ENCODE data around the gene DVL2. TPM values are rescaled to one million over a fixed set of nuclear protein-coding genes. Genes with fewer than 3 reads are reported as not detected.
"Not testable (repeated sequence)": the region's sequence is repeated elsewhere in the genome, so short reads cannot be mapped to it uniquely, and the experiment has no call there.

The DVL2 gene
- total RNA-seq, 1 experiment from 2014 or later = 41.3 TPM

- ChIA-PET CTCF (interaction anchor here (0.7 kb wide), 1 partner anchor 19 kb away, joined by 3 read pairs; no protein-coding TSS in a partner anchor), POLR2A (no interaction called here)
- no peaks in the 10 kb centered on the region for H3K36me3 ChIP-seq (ENCODE audit: control insufficient read depth, insufficient read depth, low read length)
- intact Hi-C loops (cut with micrococcal nuclease; ENCODE audit: unreplicated experiment) = no loop called here
- H3K4me3 Mint-ChIP-seq (ENCODE audit: unreplicated experiment) = peak overlapping the region; percentile 44
- BruUV-seq (replicated peaks) = no TSS peak
- H3K9me3 ChIP-seq = no peaks in the 10 kb centered on the region
- H3K4me3 ChIP-seq (ENCODE audit: low read depth, low read length) = no peak overlapping the region
- H3K27me3 ChIP-seq (replicated peaks; ENCODE audit: control insufficient read depth, insufficient read depth, low read length) = no peaks in the 10 kb centered on the region
- TF ChIP-seq, protein P1, sequence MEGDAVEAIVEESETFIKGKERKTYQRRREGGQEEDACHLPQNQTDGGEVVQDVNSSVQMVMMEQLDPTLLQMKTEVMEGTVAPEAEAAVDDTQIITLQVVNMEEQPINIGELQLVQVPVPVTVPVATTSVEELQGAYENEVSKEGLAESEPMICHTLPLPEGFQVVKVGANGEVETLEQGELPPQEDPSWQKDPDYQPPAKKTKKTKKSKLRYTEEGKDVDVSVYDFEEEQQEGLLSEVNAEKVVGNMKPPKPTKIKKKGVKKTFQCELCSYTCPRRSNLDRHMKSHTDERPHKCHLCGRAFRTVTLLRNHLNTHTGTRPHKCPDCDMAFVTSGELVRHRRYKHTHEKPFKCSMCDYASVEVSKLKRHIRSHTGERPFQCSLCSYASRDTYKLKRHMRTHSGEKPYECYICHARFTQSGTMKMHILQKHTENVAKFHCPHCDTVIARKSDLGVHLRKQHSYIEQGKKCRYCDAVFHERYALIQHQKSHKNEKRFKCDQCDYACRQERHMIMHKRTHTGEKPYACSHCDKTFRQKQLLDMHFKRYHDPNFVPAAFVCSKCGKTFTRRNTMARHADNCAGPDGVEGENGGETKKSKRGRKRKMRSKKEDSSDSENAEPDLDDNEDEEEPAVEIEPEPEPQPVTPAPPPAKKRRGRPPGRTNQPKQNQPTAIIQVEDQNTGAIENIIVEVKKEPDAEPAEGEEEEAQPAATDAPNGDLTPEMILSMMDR (IDR thresholded peaks at IDR 0.05; ENCODE audit: insufficient read depth in 1 of 2, low read depth in 1 of 2, low read length in 1 of 2, severe bottlenecking in 1 of 2, unreplicated experiment in 1 of 2) = no peak
- peaks cover 50% of the 10 kb centered on the region for H3K36me3 Mint-ChIP-seq (ENCODE audit: insufficient read depth, unreplicated experiment)
- H3K4me1 Mint-ChIP-seq (ENCODE audit: low read depth, unreplicated experiment) = peaks cover 11% of the 10 kb centered on the region
- H3K4me1 ChIP-seq = no peaks in the 10 kb centered on the region
- no peaks in the 10 kb centered on the region for H3K27me3 Mint-ChIP-seq (ENCODE audit: insufficient read depth, unreplicated experiment)
- H3K27ac Mint-ChIP-seq (ENCODE audit: unreplicated experiment) = no peak overlapping the region
- H3K9me3 Mint-ChIP-seq (ENCODE audit: unreplicated experiment) = no peaks in the 10 kb centered on the region
- DNase-seq = no peak
Observed at GRCh38 chr17:7248796-7249195, 14.5 kb upstream of the DVL2 start.

- H3K27me3 ChIP-seq (replicated peaks; ENCODE audit: control insufficient read depth, insufficient read depth, low read length) = no peaks in the 10 kb centered on the region
- Mint-ChIP-seq H3K4me1 (ENCODE audit: low read depth, unreplicated experiment) (no peaks in the 10 kb centered on the region), H3K27ac (ENCODE audit: unreplicated experiment) (no peak overlapping the region), H3K27me3 (ENCODE audit: insufficient read depth, unreplicated experiment) (peaks cover 3% of the 10 kb centered on the region), H3K36me3 (ENCODE audit: insufficient read depth, unreplicated experiment) (peaks cover 49% of the 10 kb centered on the region), H3K9me3 (ENCODE audit: unreplicated experiment) (no peaks in the 10 kb centered on the region), H3K4me3 (ENCODE audit: unreplicated experiment) (no peak overlapping the region)
- TF ChIP-seq, protein P1 (IDR thresholded peaks at IDR 0.05; ENCODE audit: insufficient read depth in 1 of 2, low read depth in 1 of 2, low read length in 1 of 2, severe bottlenecking in 1 of 2, unreplicated experiment in 1 of 2) = no peak
- H3K9me3 ChIP-seq = no peaks in the 10 kb centered on the region
- no peak overlapping the region for H3K4me3 ChIP-seq (ENCODE audit: low read depth, low read length)
- ChIA-PET POLR2A (no interaction called here), CTCF (no interaction called here)
- intact Hi-C loops (cut with micrococcal nuclease; ENCODE audit: unreplicated experiment) = no loop called here
- H3K36me3 ChIP-seq (ENCODE audit: control insufficient read depth, insufficient read depth, low read length) = no peaks in the 10 kb centered on the region
- no TSS peak for BruUV-seq (replicated peaks)
- no peaks in the 10 kb centered on the region for H3K4me1 ChIP-seq
- no peak for DNase-seq
Observed at GRCh38 chr17:7246779-7247178, 12.5 kb upstream of the DVL2 start.

DNA sequence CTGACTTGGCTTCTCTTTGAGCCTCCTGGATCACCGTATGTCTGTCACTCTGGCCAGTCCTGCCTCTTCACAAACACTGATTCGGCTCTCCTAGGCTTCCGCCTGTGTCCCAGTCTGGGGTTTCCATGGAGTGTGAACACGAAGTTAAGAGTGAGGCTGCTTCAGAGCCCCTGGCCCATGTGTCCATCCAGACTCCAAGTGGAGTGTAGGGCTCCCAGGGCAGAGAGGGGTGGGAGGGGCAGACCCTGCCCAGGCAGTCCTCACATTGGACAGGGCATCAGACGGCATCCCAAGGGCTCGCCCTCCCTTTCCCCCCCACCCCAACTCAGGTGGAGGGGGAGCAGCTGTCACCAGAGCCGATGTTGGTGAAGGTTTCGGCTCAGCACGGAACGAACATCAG lies 9.5 kb upstream of the DVL2 start:
- Mint-ChIP-seq H3K36me3 (ENCODE audit: insufficient read depth, unreplicated experiment) (peaks cover 54% of the 10 kb centered on the region), H3K4me1 (ENCODE audit: low read depth, unreplicated experiment) (peaks cover 14% of the 10 kb centered on the region)
- H3K36me3 ChIP-seq (ENCODE audit: control insufficient read depth, insufficient read depth, low read length); H3K27me3 ChIP-seq (replicated peaks; ENCODE audit: control insufficient read depth, insufficient read depth, low read length); H3K9me3 ChIP-seq; H3K27ac Mint-ChIP-seq (ENCODE audit: unreplicated experiment); H3K27me3 Mint-ChIP-seq (ENCODE audit: insufficient read depth, unreplicated experiment); DNase-seq; H3K4me3 ChIP-seq (ENCODE audit: low read depth, low read length); H3K4me3 Mint-ChIP-seq (ENCODE audit: unreplicated experiment); H3K9me3 Mint-ChIP-seq (ENCODE audit: unreplicated experiment); intact Hi-C loops (cut with micrococcal nuclease; ENCODE audit: unreplicated experiment); POLR2A ChIA-PET; BruUV-seq (replicated peaks); H3K4me1 ChIP-seq: not testable (repeated sequence)
- CTCF ChIA-PET = interaction anchor here (0.6 kb wide), 1 partner anchor 61 kb away, joined by 5 read pairs; no protein-coding TSS in a partner anchor

- no peak for DNase-seq
- intact Hi-C loops (cut with micrococcal nuclease; ENCODE audit: unreplicated experiment) = no loop called here
- Histone ChIP-seq H3K4me3 (ENCODE audit: low read depth, low read length) (peak overlapping the region; percentile 84), H3K4me1 (peaks cover 6% of the 10 kb centered on the region; the same call in 1 of the 2 replicates), H3K36me3 (ENCODE audit: control insufficient read depth, insufficient read depth, low read length) (no peaks in the 10 kb centered on the region), H3K27me3 (replicated peaks; ENCODE audit: control insufficient read depth, insufficient read depth, low read length) (no peaks in the 10 kb centered on the region), H3K9me3 (no peaks in the 10 kb centered on the region)
- peak overlapping the region; percentile 96 for H3K27ac Mint-ChIP-seq (ENCODE audit: unreplicated experiment)
- ChIA-PET CTCF (interaction anchor here (0.6 to 1.3 kb wide), 2 partner anchors 23 to 62 kb away, joined by 5 read pairs; no protein-coding TSS in a partner anchor), POLR2A (no interaction called here)
- H3K4me3 Mint-ChIP-seq (ENCODE audit: unreplicated experiment) = peak overlapping the region; percentile 94
- TF ChIP-seq, protein P1 (IDR thresholded peaks at IDR 0.05; ENCODE audit: insufficient read depth in 1 of 2, low read depth in 1 of 2, low read length in 1 of 2, severe bottlenecking in 1 of 2, unreplicated experiment in 1 of 2) = no peak
- H3K9me3 Mint-ChIP-seq (ENCODE audit: unreplicated experiment) = no peaks in the 10 kb centered on the region
- H3K4me1 Mint-ChIP-seq (ENCODE audit: low read depth, unreplicated experiment) = peaks cover 14% of the 10 kb centered on the region
- H3K27me3 Mint-ChIP-seq (ENCODE audit: insufficient read depth, unreplicated experiment) = peaks cover 3% of the 10 kb centered on the region
- TSS peak; percentile 41 for BruUV-seq (replicated peaks)
- H3K36me3 Mint-ChIP-seq (ENCODE audit: insufficient read depth, unreplicated experiment) = peaks cover 54% of the 10 kb centered on the region
Observed at GRCh38 chr17:7243453-7243729, 9.1 kb upstream of the DVL2 start.

All from Caco-2 (cell line).